Activated T-cell treated with anti-CD3 and anti-CD28 coated beads for 4 hours (primary cell): ENCODE results near the gene MAP3K5.
A peak's percentile ranks its signal among the peaks of the same experiment; 100 is the strongest.

Source experiments
- DNase-seq: peaks from one replicate; pipeline ENCODE4 v3.0.0-alpha.2; 2020

The MAP3K5 gene

DNA sequence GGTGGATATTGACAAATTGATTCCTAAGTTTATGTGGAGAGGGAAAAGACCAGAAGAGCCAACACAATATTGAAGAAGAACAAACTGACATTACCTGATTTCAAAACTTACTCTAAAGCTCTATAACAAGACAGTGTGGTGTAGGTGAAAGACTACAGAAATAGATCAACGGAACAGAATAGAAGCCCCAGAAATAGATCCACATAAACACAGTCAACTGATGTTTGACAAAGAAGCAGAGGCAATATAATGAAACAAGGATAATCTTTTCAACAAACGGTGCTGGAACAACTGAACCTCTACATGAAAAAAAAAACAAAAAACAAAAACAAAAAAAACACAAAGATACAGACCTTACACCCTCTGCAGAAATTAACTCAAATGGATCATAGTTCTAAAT lies 50.2 kb downstream of the MAP3K5 start:
- DNase-seq: no peak

- DNase-seq: no peak
Measured at GRCh38 chr6:136740050-136740974, 52.0 kb downstream of the MAP3K5 start.

- DNase-seq: no peak
Measured at GRCh38 chr6:136739501-136739900, 52.8 kb downstream of the MAP3K5 start.

DNA sequence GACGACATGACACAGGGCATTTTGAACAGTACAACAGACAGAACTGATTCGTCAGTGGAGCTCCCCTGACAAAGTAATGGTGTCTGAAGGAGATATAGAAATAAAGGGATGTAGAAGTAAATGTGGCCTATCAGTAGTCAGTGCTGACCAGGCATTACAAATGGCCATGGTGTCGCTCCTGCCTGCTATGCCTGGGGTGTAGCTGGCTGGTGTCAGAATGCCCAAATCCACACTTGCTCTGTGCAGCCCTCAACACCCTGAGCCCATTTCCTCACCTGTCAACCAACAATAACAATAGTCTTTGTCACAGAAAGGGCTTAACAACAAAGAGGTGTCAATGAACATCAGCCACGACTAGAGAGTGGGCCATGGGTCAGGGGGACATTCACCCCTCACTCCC lies 53.2 kb downstream of the MAP3K5 start:
- DNase-seq: no peak

- no peak for DNase-seq
Measured at GRCh38 chr6:136738692-136739057, 53.6 kb downstream of the MAP3K5 start.

- no peak for DNase-seq
Measured at GRCh38 chr6:136737871-136738691, 54.2 kb downstream of the MAP3K5 start.

DNA sequence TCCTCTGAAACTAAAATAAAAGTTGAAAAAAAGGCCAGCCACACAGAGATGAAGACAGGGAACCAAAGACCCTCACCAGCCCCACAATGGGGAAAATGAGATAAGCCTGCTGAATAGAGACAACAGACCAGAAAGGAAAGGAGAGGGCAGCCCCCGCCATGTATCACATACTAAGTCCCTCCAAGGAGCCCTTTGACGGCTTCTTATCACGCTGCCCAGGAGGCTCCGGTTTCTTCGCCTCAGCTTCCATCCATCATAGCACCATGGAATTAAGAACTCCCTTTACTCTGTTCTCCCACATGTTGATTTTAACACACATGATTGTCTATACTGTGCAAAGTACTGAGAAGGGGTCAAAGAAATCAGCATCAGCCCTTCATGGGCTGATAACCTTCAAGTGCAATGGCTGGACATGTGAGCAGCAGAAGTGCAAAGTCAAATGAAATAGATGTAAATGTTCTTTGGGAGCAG lies 54.9 kb downstream of the MAP3K5 start:
- no peak for DNase-seq

DNA sequence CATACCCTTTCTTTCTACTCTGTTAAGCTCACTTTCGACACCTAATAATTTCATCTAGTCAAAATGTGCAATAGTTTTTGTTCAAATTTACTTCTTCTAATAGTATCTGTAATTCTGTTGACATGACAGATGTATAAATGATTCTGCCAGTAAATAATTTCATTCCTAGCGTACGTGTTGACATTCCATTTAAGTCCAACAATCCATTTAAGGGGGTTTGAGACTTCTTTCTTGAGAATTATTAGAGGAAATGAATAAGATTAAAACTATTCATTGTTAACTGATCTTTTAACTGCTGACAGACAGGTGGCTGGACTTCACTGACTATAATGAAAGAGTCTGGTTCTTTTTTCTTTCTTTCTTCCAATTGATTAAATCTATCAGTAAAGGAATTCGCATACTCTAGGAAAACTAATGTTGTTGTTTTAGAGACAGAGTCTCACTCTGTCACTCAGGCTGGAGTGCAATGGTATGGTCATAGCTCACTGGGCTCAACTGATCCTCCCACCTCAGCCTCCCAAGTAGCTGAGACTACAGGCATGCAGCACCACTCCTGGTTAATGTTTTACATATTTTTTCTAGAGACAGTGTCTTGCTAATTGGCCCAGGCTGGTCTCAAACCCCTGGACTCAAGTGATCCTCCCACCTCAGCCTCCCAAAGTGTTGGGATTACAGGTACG lies 55.9 kb downstream of the MAP3K5 start:
- no peak for DNase-seq

DNA sequence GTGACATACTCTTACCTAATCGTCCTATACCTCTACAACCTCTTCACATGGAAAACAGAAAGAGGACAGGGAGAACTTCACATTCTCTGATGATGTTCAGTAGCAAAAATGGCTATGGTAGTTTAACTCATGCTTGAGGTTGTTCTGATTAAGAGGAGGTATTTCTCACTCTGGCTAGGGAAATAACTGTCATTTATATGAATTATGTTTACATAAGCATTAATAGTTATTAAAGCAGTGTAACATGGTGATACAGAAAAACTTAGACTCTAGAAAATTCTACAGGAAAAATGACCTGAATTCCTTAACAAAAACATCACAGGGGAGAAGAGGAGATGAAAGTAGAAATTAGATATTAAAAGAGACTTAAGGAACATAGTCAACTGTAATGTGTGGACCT lies 57.3 kb downstream of the MAP3K5 start:
- DNase-seq: no peak

GRCh38 chr6:136732889-136733288 lies 59.4 kb downstream of the MAP3K5 start:
- DNase-seq: no peak

GRCh38 chr6:136729832-136730231 lies 62.4 kb downstream of the MAP3K5 start:
- no peak for DNase-seq

DNA sequence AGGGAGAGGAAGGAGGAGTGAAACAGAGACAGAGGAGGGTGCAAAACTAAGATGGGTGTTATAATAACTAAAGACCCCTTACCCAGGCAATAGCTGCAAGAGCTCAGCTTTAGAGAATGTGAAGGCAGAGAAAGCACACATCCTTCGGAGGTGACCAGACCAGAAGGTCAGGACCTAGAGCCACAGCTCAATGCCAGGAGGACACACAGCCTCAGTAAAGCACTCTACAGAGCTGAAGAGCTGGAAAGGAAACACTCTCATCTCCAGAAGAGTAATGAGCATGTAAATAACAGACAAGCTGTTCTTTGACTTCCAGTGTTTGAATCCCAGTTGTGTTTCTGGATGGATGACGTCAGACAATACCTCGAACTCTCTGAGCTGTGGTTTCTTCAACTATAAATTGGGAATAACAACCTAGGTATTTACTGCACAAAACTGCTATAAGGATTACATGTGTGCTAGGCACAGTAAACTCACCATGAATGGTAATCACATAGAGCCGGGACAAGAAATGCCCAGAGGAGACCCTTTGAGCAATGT lies 63.2 kb downstream of the MAP3K5 start:
- no peak for DNase-seq

GRCh38 chr6:136728033-136728939 lies 64.0 kb downstream of the MAP3K5 start:
- no peak for DNase-seq

DNA sequence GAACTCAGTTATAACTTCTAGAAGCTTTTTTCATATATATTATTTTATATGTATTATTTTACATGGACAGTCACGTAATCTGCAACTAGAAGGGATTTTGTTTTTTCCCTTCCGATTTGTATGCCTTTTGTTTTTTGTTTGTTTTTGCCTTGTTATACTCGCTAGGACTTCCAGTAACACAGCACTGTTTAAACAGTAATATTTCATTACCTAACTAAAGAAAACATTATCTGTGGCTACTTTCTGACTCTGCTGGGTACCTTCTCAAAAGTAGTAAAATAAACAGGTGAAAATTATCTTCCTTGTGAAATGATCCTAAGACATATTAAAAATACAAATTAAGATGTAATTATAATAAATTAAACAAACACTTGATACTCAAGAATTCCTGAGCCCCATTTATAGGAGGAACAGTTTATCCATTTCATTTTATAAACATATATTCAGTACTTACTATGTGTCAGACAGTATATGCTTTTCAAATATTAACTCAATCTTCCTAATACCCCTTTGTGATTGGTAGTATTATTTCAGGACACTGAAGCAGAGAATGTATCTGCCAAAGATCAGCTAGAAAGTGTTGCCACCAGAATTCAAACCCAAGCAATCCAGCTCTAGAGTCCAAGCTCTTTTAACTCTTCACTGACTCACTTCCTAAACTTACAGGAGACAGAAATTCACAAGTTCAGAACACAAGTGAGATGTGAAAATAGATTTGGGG lies 65.3 kb downstream of the MAP3K5 start:
- no peak for DNase-seq

DNA sequence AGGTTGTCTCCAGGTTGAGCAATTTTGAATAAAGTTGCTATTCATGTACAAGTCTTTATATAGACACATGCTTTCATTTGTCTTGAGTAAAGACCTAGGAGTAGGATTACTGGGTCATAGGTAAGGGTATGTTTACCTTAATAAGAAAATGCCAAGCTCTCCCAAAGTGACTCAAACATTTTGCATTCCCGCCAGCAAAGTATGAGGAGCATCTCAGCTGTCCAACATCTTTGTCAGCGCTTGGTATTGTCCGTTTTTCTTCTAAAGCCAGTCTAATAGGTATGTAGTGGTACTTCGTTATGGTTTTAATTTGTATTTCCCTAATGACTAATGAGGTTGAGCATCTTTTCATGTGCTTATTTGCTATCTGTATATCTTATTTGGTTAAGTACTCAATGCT lies 67.2 kb downstream of the MAP3K5 start:
- DNase-seq: no peak

- DNase-seq: peak; percentile 49
Measured at GRCh38 chr6:136723780-136724179, 68.5 kb downstream of the MAP3K5 start.

GRCh38 chr6:136721467-136721866 lies 70.8 kb downstream of the MAP3K5 start:
- no peak for DNase-seq

- DNase-seq: no peak
Measured at GRCh38 chr6:136720045-136720770, 72.1 kb downstream of the MAP3K5 start.

GRCh38 chr6:136719280-136720044 lies 72.8 kb downstream of the MAP3K5 start:
- DNase-seq: no peak

DNA sequence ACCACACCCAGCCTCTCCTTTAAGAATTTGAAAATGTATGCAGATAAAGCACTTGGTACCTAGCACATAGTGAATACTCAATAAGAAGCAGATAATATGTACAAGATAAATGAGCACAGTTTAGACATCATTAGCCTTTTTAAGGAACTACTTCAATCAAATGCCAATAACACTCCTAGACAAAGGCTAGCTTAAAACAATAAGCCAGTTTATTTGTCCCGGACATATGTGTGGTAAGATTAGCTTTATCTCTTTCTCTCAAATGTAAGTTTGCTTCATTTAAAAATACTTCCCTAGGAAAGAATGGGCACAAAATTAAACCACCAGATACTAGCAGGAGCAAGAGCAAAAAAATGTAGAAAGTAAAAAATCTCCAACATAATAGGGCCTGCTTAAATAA lies 73.8 kb downstream of the MAP3K5 start:
- DNase-seq: no peak
